Mesothelial cell of epicardium (in vitro differentiated cells): ENCODE data around the gene LINC01488. TPM values are rescaled to one million over a fixed set of nuclear protein-coding genes. Genes with fewer than 3 reads are reported as not detected.

ENCODE experiments used
- DNase-seq, 2 experiments: peaks; one replicate each; pipeline ENCODE4 v3.0.0; 2021; ENCODE audit warnings: low spot score in 2 of 2; ENCODE audit not compliant: unreplicated experiment in 2 of 2
- H3K27ac Mint-ChIP-seq: 2 replicates; pipeline ENCODE4 v1.8.0; 2021; ENCODE audit warnings: mixed read lengths
- H3K27me3 Mint-ChIP-seq: 2 replicates; pipeline ENCODE4 v1.8.0; 2021; ENCODE audit warnings: low read depth, mixed read lengths
- H3K36me3 Mint-ChIP-seq: 2 replicates; pipeline ENCODE4 v1.8.0; 2021; ENCODE audit warnings: mixed read lengths
- H3K4me1 Mint-ChIP-seq: 2 replicates; pipeline ENCODE4 v1.8.0; 2021; ENCODE audit warnings: mixed read lengths
- H3K4me3 Mint-ChIP-seq: 2 replicates; pipeline ENCODE4 v1.8.0; 2021; ENCODE audit warnings: mild to moderate bottlenecking, moderate library complexity, mixed read lengths
- H3K9me3 Mint-ChIP-seq: 2 replicates; pipeline ENCODE4 v1.8.0; 2021; ENCODE audit warnings: mixed read lengths
- CTCF ChIP-seq: fragments of 200-600 bp; sonication (generic); IDR thresholded peaks from one replicate; pipeline ENCODE4 v1.5.0; 2021; ENCODE audit warnings: antibody characterized with exemption; ENCODE audit not compliant: unreplicated experiment
- total RNA-seq: library from RNA; stranded (reverse); gene quantifications from 3 replicates; pipeline ENCODE4 v1.2.1, GENCODE V29; 2021

Gene LINC01488
- total RNA-seq, 1 donor from 2014 or later, result not detected

GRCh38 chr11:69539416-69540117, 58.1 kb downstream of the LINC01488 start:
- Mint-ChIP-seq H3K27me3 (peaks cover 2% of the 10 kb centered on the region), H3K4me3 (no peak overlapping the region), H3K9me3 (no peaks in the 10 kb centered on the region), H3K36me3 (no peaks in the 10 kb centered on the region), H3K4me1 (peaks cover 12% of the 10 kb centered on the region), H3K27ac (no peak overlapping the region)
- no peak for DNase-seq
- no peak for TF ChIP-seq CTCF

GRCh38 chr11:69540118-69541000, 58.9 kb downstream of the LINC01488 start:
- peaks cover 4% of the 10 kb centered on the region for H3K27me3 Mint-ChIP-seq
- no peaks in the 10 kb centered on the region for H3K9me3 Mint-ChIP-seq
- no peak overlapping the region for H3K27ac Mint-ChIP-seq
- H3K4me3 Mint-ChIP-seq, result no peak overlapping the region
- TF ChIP-seq CTCF, result no peak
- no peaks in the 10 kb centered on the region for H3K36me3 Mint-ChIP-seq
- H3K4me1 Mint-ChIP-seq, result peaks cover 12% of the 10 kb centered on the region
- no peak for DNase-seq

- TF ChIP-seq CTCF, result no peak
- peaks cover 4% of the 10 kb centered on the region for H3K27me3 Mint-ChIP-seq
- DNase-seq, result no peak
Measured at GRCh38 chr11:69541001-69541285, 59.5 kb downstream of the LINC01488 start.

DNA sequence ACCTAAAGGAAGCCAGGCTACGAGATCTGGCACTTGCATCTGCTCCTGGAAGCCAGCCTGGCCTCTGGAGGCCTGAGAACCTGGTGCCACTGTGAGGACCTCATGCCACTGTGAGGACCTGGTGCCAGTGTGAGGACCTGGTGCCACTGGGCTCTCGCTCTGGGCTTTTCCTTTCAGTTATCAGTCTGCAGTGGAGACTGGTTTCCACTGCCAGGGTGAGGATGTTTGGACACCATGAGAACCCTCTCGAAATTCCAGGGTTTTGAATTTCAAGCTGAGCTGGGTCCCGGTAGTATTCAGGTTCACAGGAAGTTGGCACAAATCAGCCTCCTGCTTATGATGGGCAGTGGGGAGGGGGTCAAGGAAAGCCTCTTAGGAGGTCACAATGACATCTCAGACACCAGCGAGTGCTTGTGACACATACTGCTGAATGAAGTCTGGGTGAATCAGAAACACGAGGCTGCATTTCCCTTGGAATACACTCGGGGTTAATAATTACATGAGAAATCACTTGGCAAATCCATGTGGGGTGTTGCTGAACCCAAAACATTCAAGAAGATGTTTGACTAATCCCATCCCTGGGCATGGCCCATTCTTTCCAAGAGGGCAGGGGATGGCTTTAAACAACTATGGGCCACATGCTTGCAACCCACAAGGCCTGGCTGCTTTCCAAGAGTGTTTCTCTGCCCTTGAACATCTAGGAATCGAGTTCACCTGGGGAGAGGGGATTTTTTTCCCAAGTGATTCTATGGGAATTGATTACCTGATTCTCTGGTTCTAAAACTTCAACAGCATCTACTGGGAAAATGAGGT, 60.2 kb downstream of the LINC01488 start:
- Mint-ChIP-seq H3K4me1 (peaks cover 12% of the 10 kb centered on the region), H3K4me3 (no peak overlapping the region), H3K27ac (no peak overlapping the region), H3K27me3 (peaks cover 8% of the 10 kb centered on the region), H3K36me3 (no peaks in the 10 kb centered on the region), H3K9me3 (no peaks in the 10 kb centered on the region)
- DNase-seq, result no peak
- no peak for TF ChIP-seq CTCF

More at GRCh38 chr11:69541001-69541285, 59.5 kb downstream of the LINC01488 start:
- Mint-ChIP-seq H3K9me3 (no peaks in the 10 kb centered on the region), H3K36me3 (no peaks in the 10 kb centered on the region), H3K27ac (no peak overlapping the region), H3K4me3 (no peak overlapping the region), H3K4me1 (peaks cover 12% of the 10 kb centered on the region)

DNA sequence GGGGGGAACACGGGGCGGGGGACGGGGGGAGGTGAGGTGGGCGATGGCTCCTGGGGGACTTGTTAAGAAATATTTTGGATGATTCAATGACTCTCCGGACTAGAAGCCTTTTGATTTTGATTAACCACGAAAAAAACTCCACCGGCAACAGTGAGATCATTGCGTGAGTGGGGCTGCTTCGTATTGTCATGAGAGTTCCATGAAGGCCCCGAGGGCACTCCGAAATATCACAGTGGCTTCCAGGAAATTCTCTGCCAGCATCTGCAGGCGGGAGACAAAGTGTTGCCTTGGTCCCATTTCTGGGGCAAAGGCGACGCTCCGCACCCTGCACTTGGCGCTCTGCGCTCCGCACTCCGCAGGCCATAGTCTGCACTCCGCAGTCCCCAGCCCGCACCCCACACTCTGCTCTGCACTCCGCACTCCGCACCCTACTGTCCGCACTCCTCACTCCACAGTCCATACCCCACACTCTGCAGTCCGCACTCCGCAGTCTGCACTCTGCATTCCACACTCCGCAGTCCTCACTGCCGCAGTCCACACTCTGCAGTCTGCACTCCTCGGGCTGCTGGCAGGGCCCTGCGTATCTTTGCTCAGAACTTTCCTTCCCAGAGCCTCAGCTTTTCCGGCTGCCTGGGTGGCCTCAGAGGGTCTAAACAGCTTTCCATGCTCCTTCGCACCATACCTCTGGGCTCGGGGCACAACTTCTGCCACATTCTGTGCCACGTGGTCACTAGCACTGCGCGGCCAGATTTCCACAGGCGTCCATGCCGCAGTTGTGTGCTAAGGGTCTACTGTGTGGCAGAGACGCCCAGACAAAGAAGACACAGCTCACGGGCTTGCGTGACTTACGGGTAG, 61.1 kb downstream of the LINC01488 start:
- H3K27ac Mint-ChIP-seq, result no peak overlapping the region
- peaks cover 12% of the 10 kb centered on the region for H3K4me1 Mint-ChIP-seq
- H3K36me3 Mint-ChIP-seq, result no peaks in the 10 kb centered on the region
- no peak overlapping the region for H3K4me3 Mint-ChIP-seq
- no peak for DNase-seq
- peaks cover 8% of the 10 kb centered on the region for H3K27me3 Mint-ChIP-seq
- no peak for TF ChIP-seq CTCF
- H3K9me3 Mint-ChIP-seq, result no peaks in the 10 kb centered on the region
